Duodenal mucosa (tissue), 2 donors: ENCODE measurements around the gene CDH13.
A peak's percentile ranks its signal among the peaks of the same experiment; 100 is the strongest.

Source experiments
- H3K27ac ChIP-seq: one replicate; pipeline ENCODE4 v1.7.0; 2013; ENCODE audit warnings: low read depth, low read length
- H3K27me3 ChIP-seq, 2 donors: one replicate each; pipeline ENCODE4 v1.7.0; 2013; ENCODE audit warnings: low read length in 2 of 2, control low read depth in 1 of 2; ENCODE audit not compliant: insufficient read depth in 2 of 2, control insufficient read depth in 1 of 2
- H3K36me3 ChIP-seq, 2 donors: one replicate each; pipeline ENCODE4 v1.7.0; 2013; ENCODE audit warnings: low read length in 2 of 2, control low read depth in 1 of 2; ENCODE audit not compliant: insufficient read depth in 2 of 2, control insufficient read depth in 1 of 2
- H3K4me1 ChIP-seq, 2 donors: one replicate each; pipeline ENCODE4 v1.7.0; 2013; ENCODE audit warnings: low read length in 2 of 2, control low read depth in 1 of 2; ENCODE audit not compliant: insufficient read depth in 2 of 2, control insufficient read depth in 1 of 2
- H3K4me3 ChIP-seq, 2 donors: one replicate each; pipeline ENCODE4 v1.7.0; 2013; ENCODE audit warnings: low read length in 2 of 2, low read depth in 1 of 2
- H3K9ac ChIP-seq, 2 donors: one replicate each; pipeline ENCODE4 v1.7.0; 2013; ENCODE audit warnings: low read length in 2 of 2, low read depth in 1 of 2
- H3K9me3 ChIP-seq, 2 donors: one replicate each; pipeline ENCODE4 v1.7.0; 2013; ENCODE audit warnings: low read length in 2 of 2, control low read depth in 1 of 2; ENCODE audit not compliant: control insufficient read depth in 1 of 2

Gene CDH13

DNA sequence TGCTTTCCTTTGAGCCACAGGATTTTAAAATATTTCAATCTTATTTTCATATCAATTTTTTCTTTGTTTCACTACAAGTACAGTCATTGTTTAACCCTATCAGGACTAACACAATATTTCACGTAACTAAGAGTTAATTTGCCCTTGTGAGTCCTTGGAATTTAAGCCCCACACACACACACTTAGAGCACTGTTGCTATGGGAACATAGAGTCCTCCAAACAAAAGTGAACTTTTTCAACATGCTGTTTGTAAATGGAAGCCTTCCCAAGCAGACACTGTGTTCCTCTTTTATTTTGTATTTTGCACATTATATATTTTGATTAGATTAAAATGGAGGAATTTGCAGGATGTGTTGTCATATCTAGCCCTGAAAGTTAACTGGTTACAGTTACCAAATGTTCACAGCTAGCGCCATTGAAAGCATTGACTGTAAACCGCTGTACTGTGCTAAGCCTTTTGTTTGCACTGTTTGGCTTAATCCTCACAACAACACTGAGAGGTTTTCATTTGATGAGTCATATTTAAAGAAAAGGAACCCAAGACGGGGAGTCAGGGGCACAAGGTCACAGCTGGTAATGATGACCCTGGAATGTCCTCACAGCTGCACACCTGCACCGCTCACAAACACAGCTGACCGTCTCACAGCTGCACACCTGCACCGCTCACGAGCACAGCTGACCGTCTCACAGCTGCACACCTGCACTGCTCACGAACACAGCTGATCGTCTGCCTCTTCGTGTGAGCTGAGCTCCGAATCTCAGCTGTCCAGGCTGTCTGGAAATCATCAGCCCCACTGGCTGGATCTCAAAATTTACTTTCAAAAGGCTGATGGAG lies 1187.3 kb downstream of the CDH13 start:
- peaks cover 8 to 28% of the 10 kb centered on the region in 2 donors for H3K36me3 ChIP-seq
- H3K9me3 ChIP-seq: no peaks in the 10 kb centered on the region
- peak overlapping the region in 1 of 2 donors; percentile 8 for H3K4me3 ChIP-seq
- H3K4me1 ChIP-seq: peaks cover 19 to 29% of the 10 kb centered on the region in 2 donors
- H3K27me3 ChIP-seq: no peaks in the 10 kb centered on the region
- H3K27ac ChIP-seq: no peak overlapping the region
- H3K9ac ChIP-seq: no peak overlapping the region

DNA sequence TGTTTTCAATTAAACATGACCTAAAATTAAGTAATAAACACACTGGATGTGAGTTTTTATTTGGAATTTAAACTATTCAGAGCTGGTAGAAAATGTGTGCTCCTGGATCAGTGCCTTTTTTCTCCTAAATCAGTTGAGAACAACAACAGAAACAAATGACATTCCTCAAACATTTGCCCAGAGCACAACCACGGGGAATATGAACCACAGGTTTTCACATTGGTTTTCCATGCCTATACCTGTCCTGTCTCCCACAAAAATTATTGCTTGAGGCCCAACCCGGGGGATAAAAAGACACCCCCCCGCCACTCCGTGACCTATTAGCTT lies 1187.9 kb downstream of the CDH13 start:
- Histone ChIP-seq H3K9ac (no peak overlapping the region), H3K9me3 (no peaks in the 10 kb centered on the region), H3K4me3 (no peak overlapping the region), H3K4me1 (peaks cover 17 to 27% of the 10 kb centered on the region in 2 donors), H3K36me3 (peaks cover 8 to 28% of the 10 kb centered on the region in 2 donors), H3K27ac (no peak overlapping the region), H3K27me3 (no peaks in the 10 kb centered on the region)

DNA sequence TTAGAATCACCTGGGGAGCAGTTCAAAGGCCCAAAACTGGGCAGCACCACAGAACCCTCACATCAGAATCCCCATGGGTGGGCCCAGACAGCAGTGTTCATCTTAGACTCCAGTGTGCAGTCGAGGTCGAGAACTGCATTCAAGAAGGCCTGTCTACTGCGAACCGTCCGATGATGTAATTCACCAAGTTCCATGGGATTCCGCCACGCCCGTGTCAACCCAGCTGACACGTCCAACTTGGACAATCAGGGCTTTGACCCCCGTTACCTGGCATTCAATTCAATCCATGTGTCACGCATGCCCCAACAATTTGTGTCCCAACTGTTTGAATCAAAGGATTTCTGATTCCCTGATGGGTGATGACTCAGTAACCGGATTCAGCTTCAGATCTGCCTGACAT lies 1190.3 kb downstream of the CDH13 start:
- Histone ChIP-seq H3K27me3 (no peaks in the 10 kb centered on the region), H3K27ac (no peak overlapping the region), H3K9ac (no peak overlapping the region), H3K4me1 (peaks cover 7 to 13% of the 10 kb centered on the region in 2 donors), H3K4me3 (no peak overlapping the region), H3K36me3 (peaks cover 3 to 11% of the 10 kb centered on the region in 2 donors), H3K9me3 (no peaks in the 10 kb centered on the region)

- Histone ChIP-seq H3K27ac (no peak overlapping the region), H3K9me3 (no peaks in the 10 kb centered on the region), H3K27me3 (no peaks in the 10 kb centered on the region), H3K4me1 (peaks cover 7 to 11% of the 10 kb centered on the region in 2 donors), H3K9ac (no peak overlapping the region), H3K36me3 (no peaks in the 10 kb centered on the region), H3K4me3 (no peak overlapping the region)
Observed at GRCh38 chr16:83818276-83818675, 1191.5 kb downstream of the CDH13 start.

- Histone ChIP-seq H3K27ac (no peak overlapping the region), H3K36me3 (no peaks in the 10 kb centered on the region), H3K4me3 (no peak overlapping the region), H3K9me3 (no peaks in the 10 kb centered on the region), H3K4me1 (peaks cover under 1% of the 10 kb centered on the region in 2 donors), H3K9ac (no peak overlapping the region), H3K27me3 (no peaks in the 10 kb centered on the region)
Observed at GRCh38 chr16:83819361-83819760, 1192.6 kb downstream of the CDH13 start.

DNA sequence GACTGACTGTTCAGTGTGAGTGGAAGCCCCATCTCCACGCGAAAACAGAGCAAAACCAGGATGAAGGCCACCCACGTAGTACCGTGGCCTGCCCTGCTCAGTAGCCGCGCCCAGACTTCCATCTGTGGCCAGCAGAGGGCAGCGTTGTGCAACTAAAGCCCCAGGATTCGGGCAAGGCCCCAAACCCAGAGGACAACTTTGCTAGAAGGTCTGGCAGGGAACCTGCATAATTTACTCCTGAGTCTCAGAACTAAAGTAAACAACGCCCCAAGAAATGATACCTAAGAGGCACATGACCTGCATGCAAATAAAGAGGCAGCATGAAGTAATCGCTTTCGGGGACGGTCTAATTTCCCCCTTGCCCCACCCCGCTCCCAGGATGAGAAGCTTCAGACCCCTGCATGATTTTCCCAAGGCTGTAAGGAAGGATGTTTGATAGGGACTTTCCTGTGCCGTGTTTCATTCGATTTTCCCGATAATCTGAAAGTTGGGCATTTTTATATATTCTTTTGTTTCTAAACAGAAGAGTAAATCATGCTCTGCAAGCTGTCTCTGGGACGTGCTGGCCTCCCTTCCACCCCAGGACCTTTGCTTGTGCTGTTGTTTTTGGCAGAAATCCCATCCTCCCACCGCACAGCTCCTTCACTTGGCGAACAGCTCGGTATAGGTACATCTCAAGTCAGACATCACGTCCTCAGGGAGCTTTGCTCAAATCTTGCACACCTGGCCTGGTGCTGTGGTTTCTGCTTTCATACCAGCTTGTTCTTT lies 1199.6 kb downstream of the CDH13 start:
- H3K4me1 ChIP-seq: peaks cover 0 to 5% of the 10 kb centered on the region in 2 donors
- H3K27me3 ChIP-seq: no peaks in the 10 kb centered on the region
- no peaks in the 10 kb centered on the region for H3K9me3 ChIP-seq
- H3K27ac ChIP-seq: no peak overlapping the region
- no peak overlapping the region for H3K4me3 ChIP-seq
- no peaks in the 10 kb centered on the region for H3K36me3 ChIP-seq
- H3K9ac ChIP-seq: no peak overlapping the region

GRCh38 chr16:83830091-83830768 lies 1203.5 kb downstream of the CDH13 start:
- Histone ChIP-seq H3K4me3 (no peak overlapping the region), H3K9me3 (no peaks in the 10 kb centered on the region), H3K4me1 (peaks cover 0 to 5% of the 10 kb centered on the region in 2 donors), H3K36me3 (no peaks in the 10 kb centered on the region), H3K9ac (no peak overlapping the region), H3K27ac (no peak overlapping the region), H3K27me3 (no peaks in the 10 kb centered on the region)

DNA sequence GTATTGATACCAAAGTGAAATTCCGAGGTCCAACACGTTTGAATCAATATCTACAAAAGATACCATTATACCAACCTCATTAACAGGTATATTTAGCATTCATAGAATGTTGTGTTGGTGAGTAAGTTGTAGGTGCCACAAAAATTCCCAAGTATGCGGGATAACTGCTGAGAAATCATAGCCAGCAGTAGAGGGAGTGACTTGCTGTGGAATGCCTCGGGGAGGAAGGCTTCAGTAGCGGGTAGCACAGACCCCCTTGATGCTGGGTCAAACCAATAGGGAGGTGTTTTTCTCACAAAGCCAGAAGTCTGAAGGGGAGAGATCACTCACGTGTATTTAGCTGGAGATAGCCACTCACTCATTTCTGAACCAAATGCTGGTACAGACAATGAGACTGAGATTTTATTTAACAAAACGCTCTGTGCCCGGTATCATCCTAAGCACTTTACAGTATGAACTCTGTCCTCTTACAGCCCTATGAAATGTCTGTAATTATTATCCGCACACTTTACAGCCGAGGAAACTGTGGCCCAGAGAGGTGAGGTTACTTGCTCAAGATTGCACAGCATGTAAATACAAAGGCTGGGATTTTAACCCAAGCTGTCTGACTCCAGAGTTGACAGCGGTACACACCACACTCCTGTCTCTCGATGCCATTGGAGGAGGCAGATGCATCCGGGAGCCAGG lies 1204.1 kb downstream of the CDH13 start:
- H3K4me1 ChIP-seq: peaks cover 0 to 5% of the 10 kb centered on the region in 2 donors
- no peak overlapping the region for H3K9ac ChIP-seq
- H3K4me3 ChIP-seq: no peak overlapping the region
- no peak overlapping the region for H3K27ac ChIP-seq
- H3K9me3 ChIP-seq: no peaks in the 10 kb centered on the region
- H3K27me3 ChIP-seq: no peaks in the 10 kb centered on the region
- H3K36me3 ChIP-seq: no peaks in the 10 kb centered on the region

GRCh38 chr16:83831456-83831987 lies 1204.8 kb downstream of the CDH13 start:
- no peak overlapping the region for H3K27ac ChIP-seq

More at GRCh38 chr16:83831456-83831987, 1204.8 kb downstream of the CDH13 start:
- Histone ChIP-seq H3K9ac (no peak overlapping the region), H3K36me3 (no peaks in the 10 kb centered on the region), H3K27me3 (no peaks in the 10 kb centered on the region), H3K4me1 (no peaks in the 10 kb centered on the region), H3K4me3 (no peak overlapping the region), H3K9me3 (no peaks in the 10 kb centered on the region)
